ENCODE data around the gene AGAP2.

The AGAP2 gene

GRCh38 chr12:57752668-57753000, 14.1 kb upstream of the AGAP2 start:
- DNase-seq: no peak

DNA sequence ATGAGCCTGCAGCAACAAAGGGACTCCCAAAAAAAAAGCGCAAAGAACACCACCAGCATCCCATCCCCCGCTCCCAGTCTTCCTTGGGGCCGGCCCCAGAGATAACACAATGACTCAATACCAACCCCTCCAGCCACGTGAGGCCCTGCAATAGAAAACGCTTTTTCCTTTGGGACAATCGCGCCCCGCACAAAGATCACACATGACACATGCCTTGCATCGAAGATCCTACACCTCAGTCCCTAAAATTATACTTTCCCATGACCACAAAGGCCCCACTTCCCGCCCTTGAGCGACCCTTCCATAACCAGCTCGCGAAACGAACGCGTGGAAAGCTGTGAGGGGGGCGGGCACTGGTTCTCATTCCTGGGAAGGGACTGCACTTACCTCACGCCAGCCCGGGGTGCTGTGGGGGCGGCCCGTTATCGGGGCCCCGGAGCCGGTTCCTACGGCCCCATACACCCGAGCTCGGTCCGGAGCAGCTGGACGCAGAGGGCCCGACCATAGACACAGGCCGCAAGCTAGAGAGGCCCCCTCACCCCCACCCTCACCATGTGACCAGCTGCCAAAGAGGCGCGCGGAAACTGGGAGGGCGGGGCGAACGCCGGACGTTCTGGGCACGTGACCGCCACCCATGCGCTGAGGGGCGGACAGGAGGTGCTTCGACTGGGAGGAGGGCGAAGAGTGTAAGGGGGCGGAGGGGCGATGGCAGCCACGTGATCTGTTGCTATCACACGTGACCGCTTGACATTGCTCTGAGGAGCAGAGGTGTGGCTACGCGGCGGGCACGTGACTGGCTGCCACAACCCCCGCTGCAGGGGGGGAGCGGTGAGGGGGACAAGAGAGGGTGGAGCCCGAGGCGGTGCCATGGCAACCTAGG, 13.5 kb upstream of the AGAP2 start, which contains the start of gene CDK4:
Gene CDK4 (minus strand): TSS at position 523 of the 880 bp plus-strand sequence. CDS start 593 bp downstream, outside the sequence.
- DNase-seq: peak; percentile 98

DNA sequence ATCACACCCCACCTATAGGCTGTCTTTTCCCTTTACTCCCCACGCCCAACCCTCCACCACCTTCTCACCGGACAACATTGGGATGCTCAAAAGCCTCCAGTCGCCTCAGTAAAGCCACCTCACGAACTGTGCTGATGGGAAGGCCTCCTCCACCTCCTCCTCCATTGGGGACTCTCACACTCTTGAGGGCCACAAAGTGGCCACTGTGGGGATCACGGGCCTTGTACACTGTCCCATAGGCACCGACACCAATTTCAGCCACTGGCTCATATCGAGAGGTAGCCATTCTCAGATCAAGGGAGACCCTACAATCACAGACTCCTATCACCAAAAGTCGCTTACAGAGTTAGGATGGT, 12.9 kb upstream of the AGAP2 start:
- DNase-seq: no peak

DNA sequence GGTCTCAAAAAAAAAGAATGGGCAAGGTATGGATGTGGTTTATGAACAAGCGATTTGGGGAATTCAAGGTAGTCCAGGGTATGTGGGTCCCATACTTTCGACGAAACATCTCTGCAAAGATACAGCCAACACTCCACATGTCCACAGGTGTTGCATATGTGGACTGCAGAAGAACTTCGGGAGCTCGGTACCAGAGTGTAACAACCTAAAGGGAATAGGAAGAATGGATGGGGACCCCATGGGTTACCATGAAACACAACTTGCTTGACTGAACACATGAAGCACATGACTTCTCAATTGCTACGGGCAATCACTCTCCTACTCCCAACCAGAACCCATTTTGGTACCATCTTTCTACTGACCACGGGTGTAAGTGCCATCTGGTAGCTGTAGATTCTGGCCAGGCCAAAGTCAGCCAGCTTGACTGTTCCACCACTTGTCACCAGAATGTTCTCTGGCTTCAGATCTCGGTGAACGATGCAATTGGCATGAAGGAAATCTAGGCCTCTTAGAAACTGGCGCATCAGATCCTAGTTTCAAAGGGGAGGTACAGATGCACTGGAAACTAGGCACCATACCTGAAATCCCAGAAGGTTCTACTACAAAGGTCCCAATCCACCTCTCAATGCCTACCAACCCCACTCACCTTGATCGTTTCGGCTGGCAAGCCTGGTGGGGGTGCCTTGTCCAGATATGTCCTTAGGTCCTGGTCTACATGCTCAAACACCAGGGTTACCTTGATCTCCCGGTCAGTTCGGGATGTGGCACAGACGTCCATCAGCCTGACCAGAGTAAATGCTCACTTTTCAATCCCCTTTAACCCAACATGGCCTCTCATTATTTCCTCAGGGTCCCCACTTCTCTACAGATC, 12.3 kb upstream of the AGAP2 start:
- DNase-seq: no peak

DNA sequence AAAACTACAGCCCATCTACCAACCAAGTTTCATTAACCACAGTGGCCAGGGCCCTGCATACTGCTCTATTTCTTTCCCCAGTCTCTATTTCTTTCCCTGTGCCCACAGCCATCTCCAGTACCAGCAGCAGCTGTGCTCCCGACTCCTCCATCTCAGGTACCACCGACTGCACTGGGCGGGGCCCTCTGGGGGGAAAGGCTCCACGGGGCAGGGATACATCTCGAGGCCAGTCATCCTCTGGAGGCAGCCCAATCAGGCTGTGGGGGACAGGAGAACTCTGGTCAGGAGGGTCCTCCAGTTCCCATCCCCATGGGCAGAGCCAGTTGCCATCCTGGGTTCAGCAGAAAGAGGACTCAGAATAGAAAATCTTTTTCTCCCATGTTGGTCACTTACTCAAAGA, 10.5 kb upstream of the AGAP2 start:
- DNase-seq: no peak

- no peak for DNase-seq
Measured at GRCh38 chr12:57746025-57746424, 7.5 kb upstream of the AGAP2 start.

GRCh38 chr12:57745485-57745881, 6.9 kb upstream of the AGAP2 start:
- no peak for DNase-seq

DNA sequence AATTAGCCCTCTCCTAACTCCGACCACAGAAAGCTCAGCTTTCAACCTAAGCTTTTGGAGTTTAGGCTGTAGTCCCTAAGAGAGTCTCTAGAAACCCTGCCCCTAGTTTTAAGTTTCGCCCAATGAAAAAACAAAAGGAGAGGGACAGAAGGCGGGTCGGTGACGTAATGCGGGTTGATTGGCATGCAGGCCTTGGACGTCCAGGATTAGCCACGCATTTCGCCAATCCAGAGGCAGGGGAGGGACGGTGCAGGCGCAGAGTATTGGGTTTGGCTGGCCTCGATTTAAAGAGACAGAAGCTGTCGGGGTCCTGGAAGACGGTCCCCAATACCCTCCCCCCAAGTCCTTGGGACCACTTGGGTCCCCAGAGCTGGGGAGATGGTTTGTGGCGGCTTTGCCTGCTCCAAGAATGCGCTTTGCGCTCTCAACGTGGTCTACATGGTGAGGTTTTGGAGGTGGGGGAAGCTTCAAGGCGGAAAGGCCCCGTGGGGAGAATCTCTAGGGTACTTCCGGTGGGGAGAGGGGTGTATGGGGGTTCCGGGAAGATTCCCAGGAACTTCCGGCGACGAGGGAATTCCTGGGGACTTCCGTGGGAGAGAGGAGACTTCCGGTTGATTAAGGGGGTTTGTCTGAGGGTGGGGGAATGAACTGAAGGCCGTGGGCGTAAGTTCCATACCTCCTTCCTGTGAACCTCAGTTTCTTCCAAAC, 6.4 kb upstream of the AGAP2 start, which contains the start of gene TSPAN31:
Gene TSPAN31 (plus strand): TSS at position 263 of the 708 bp plus-strand sequence. CDS start 116 bp downstream, at position 379.
- peak; percentile 93 for DNase-seq

- peak; percentile 54 for DNase-seq
Measured at GRCh38 chr12:57744194-57744776, 5.7 kb upstream of the AGAP2 start.

DNA sequence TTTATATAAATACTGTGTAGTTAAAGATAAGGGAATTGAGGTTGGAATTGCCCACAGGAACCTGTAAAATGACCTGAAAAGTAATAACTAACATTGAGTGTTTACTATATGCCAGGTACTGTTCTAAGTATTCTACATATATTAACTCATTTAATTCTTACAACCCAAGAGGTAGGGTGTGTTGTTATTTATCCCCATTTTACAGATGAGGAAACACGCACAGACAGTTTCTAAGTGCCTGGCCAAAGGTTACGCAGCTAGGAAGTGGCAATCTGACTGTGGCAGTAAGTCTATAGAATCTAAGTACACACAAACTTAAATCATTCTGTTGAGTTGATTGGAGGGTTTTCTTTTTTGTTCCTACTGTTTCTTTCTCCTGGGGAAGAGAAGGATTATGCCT, 5.2 kb upstream of the AGAP2 start:
- no peak for DNase-seq

GRCh38 chr12:57741844-57742738, 3.5 kb upstream of the AGAP2 start:
- DNase-seq: peak; percentile 79

DNA sequence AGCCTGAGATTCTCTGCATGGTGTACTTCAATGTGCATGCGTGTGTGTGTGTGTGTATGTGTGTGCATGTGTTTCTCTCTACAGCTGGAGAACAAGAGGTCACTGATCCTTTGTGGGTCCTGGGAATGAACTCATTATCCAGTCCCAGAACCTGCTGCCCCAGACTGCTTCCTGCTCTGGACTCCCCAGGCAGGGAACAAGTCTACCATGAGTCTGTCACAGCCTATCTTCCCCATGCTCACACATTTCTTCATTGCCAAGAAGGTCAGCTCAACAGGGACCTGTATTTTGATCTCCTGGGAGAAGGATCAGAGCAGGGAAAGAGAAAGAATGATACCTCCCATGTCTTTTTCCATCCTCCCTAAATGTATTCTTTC, 2.9 kb upstream of the AGAP2 start:
- DNase-seq: no peak

DNA sequence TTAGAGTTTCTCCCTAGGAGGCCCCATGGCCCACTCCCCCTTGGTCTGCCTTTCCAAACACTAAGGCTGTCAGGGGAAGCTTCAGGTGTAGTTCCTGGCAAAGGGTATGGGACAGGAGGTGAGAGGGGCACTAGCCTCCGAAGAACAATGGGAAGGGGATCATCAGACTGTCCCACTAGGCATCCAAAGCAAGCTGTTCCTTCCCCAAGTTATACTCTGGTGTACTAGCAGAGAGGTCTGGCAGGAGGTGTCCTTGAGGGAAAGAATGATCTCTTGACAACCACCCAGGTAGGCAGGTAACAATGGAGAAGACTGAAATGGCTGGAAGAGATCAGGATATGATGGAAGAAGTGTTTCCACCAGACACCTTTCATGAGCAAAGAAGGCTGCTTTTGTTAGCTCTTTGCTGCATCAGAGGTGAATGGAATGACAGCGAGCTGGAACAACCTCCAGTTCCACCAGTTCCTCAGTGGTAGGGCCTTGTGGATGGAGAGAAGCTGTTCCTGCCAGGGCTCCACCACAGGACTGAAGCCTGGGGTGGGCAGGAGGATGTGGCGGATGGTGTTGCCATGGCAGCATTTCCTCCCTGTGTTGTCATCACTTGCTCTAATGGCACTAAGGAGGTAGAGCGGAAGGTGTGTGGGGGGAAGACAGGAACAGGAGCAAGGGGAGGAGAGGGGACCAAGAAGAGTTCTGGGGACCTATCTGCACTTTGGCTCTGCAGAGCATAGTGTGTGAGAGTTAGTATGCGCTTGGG, 2.3 kb upstream of the AGAP2 start:
- DNase-seq: peak; percentile 83

DNA sequence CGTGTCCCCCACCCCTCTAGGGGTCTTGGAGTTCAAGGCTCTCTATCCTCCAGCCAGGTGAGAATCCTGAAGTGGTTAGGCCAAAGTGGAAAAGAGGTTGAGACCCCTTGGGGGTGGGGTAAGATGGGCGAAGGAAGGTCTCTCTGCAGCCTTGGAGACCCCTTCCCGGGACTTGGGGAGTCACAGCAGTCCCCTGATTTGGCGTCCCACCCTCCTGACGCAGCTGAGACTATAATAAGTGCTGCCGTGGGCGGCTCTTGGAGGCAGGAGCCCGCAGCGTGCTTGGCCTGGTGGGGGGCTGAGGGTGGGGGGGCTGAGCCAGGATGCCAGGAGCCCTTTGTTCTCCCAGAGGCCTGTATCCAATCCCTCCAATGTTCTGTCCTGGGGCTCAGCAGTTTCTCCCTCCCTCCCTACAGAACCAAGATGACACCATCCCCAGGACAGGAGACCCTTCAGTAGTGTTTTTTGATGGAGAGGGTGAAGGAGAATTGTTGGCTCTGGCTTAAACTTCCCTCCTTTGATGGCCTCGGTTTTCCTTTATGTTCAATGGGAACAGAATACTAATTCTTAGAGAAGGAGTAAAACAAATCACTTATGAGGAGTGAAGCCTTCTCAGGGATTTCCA, 1.5 kb upstream of the AGAP2 start:
- DNase-seq: no peak

GRCh38 chr12:57739387-57739786, 845 bp upstream of the AGAP2 start:
- no peak for DNase-seq

DNA sequence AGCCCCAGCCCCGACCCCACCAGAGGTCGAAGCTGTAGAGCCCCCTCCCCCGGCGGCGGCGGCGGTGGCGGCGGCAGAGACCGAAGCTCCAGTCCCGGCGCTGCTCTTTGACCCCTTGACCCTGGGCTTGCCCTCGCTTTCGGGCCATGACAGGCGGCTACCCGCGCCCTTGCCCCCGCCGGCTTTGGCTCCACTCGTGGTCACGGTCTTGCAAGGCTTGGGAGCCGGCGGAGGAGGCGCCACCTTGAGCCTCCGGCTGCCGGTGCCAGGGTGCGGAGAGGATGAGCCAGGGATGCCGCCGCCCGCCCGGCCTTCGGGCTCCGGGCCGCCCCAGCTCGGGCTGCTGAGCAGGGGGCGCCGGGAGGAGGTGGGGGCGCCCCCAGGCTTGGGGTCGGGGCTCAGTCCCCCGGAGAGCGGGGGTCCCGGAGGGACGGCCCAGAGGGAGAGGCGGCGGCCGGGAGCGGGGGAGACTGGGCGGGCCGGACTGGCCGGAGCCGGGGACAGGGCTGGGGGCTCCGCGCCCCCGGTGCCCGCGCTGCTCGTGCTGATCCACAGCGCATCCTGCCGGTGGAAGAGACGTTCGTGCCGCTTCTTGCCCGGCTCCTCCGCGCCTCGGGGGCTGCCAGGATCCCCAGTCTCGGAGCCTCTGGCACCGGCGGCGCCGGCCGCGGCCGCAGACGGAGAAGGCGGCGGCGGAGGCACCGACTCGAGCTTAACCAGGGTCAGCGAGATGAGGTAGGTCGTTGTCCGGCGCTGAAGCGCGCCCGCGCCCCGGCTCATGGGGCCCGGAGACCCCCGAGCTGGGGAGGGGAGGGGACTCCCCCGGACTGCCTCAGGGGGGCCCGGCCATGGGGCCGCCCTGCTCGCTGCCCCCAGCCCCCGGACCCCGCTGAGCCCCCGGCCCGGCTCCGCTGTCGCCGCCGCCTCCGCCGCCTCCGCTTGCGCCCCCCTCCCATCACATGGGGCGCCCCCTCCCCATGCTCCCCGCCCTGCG, 778 bp downstream of the AGAP2 start:
- DNase-seq: no peak

- DNase-seq: no peak
Measured at GRCh38 chr12:57736741-57737466, 1.6 kb downstream of the AGAP2 start.

DNA sequence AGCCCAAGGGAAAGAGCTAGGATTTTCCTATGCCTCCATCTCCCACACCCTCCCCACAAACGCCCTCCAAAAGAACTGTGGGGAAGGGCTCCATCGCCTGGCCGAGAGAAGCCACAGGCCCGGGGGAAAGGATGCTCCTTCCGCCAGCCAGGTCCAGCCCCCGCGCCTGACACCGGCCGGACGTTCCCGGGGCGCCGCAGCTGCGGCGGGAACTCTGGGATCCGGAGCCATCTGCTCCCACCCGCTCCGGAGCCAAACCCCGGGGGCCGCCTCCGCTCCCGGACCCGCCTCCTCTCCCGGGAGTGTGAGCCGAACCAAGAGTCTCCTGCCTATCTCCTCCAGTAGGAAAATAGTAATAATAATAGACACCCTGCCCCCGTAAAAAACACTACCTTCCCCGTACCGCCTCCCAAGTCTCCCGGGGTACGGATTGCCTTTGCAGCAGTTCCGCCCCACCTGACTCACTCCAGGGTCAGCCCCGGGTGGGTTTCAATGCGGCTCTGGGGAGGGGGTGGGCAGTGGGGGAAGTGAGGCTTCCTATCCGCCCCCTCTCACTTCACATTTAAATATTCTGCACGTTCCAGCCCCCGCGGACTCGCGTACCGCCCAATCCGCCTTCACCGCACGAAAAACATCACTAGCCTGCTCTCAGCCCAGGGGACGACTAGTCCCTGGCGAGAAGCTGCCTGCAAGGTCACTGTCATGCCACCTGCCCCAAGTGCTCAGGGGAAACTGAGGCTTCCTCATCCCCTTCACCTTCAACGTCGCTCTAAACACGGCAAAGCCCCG, 2.4 kb downstream of the AGAP2 start:
- DNase-seq: no peak
